CD4-positive, alpha-beta T cell treated with Interleukin-6 at 100 ng/mL for 8 hours (primary cell): Measurements from ENCODE around the gene TBC1D24.
A peak's percentile ranks its signal among the peaks of the same experiment; 100 is the strongest.

Experiments
- DNase-seq: peaks from one replicate; pipeline ENCODE4 v3.0.0-alpha.2; 2020; ENCODE audit warnings: mixed read lengths, low spot score

Gene TBC1D24

GRCh38 chr16:2499454-2499853 lies 24.5 kb downstream of the TBC1D24 start:
- DNase-seq: no peak

GRCh38 chr16:2499890-2500429 lies 25.0 kb downstream of the TBC1D24 start:
- DNase-seq: no peak

- DNase-seq: no peak
Measured at GRCh38 chr16:2500430-2500917, 25.5 kb downstream of the TBC1D24 start.

GRCh38 chr16:2500918-2501750 lies 26.2 kb downstream of the TBC1D24 start:
- peak; percentile 74 for DNase-seq

- no peak for DNase-seq
Measured at GRCh38 chr16:2501946-2502895, 27.3 kb downstream of the TBC1D24 start.

GRCh38 chr16:2505695-2506094 lies 30.8 kb downstream of the TBC1D24 start:
- no peak for DNase-seq

GRCh38 chr16:2507052-2507659 lies 32.2 kb downstream of the TBC1D24 start:
- DNase-seq: peak; percentile 0

- peak; percentile 0 for DNase-seq
Measured at GRCh38 chr16:2507665-2508064, 32.7 kb downstream of the TBC1D24 start.

- no peak for DNase-seq
Measured at GRCh38 chr16:2508722-2509400, 33.9 kb downstream of the TBC1D24 start.

- no peak for DNase-seq
Measured at GRCh38 chr16:2511128-2511800, 36.3 kb downstream of the TBC1D24 start.

GRCh38 chr16:2511996-2512734 lies 37.2 kb downstream of the TBC1D24 start:
- DNase-seq: no peak

GRCh38 chr16:2512735-2513404 lies 37.9 kb downstream of the TBC1D24 start:
- DNase-seq: no peak

GRCh38 chr16:2513405-2514332 lies 38.7 kb downstream of the TBC1D24 start, which contains the start of gene ATP6V0C:
Gene ATP6V0C, plus strand, starts transcription at chr16:2513952. Its CDS starts 152 bp downstream, at chr16:2514104.
- peak; percentile 92 for DNase-seq

GRCh38 chr16:2514333-2515179 lies 39.6 kb downstream of the TBC1D24 start:
- DNase-seq: no peak

GRCh38 chr16:2515180-2515851 lies 40.4 kb downstream of the TBC1D24 start:
- DNase-seq: no peak

GRCh38 chr16:2516391-2517240 lies 41.7 kb downstream of the TBC1D24 start:
- no peak for DNase-seq
